Cerebellar cortex (tissue), 1 donor: Measurements from ENCODE around the gene BMPER.
A peak's percentile ranks its signal among the peaks of the same experiment; 100 is the strongest.

Source experiments
- DNase-seq: peaks from one replicate; pipeline ENCODE4 v3.0.0-alpha.2; 2015; ENCODE audit warnings: low spot score

The BMPER gene

GRCh38 chr7:33905389-33906032 lies at the start of gene BMPER:
TSS of gene BMPER (plus strand) at chr7:33905539. CDS start at chr7:33905614, 75 bp downstream.
- peak; percentile 47 for DNase-seq

- DNase-seq: no peak
Observed at GRCh38 chr7:33861947-33862346, 43.4 kb upstream of the BMPER start.

GRCh38 chr7:33862946-33863814 lies 42.2 kb upstream of the BMPER start:
- DNase-seq: peak; percentile 16

- DNase-seq: no peak
Observed at GRCh38 chr7:33868166-33868565, 37.2 kb upstream of the BMPER start.

- DNase-seq: no peak
Observed at GRCh38 chr7:33869176-33869575, 36.2 kb upstream of the BMPER start.

GRCh38 chr7:33870120-33870519 lies 35.2 kb upstream of the BMPER start:
- DNase-seq: no peak

- no peak for DNase-seq
Observed at GRCh38 chr7:33872870-33873269, 32.5 kb upstream of the BMPER start.

- no peak for DNase-seq
Observed at GRCh38 chr7:33873518-33873917, 31.8 kb upstream of the BMPER start.

- no peak for DNase-seq
Observed at GRCh38 chr7:33873981-33874750, 31.2 kb upstream of the BMPER start.

- no peak for DNase-seq
Observed at GRCh38 chr7:33874943-33875342, 30.4 kb upstream of the BMPER start.

- no peak for DNase-seq
Observed at GRCh38 chr7:33876596-33877274, 28.6 kb upstream of the BMPER start.

GRCh38 chr7:33880787-33881186 lies 24.6 kb upstream of the BMPER start:
- no peak for DNase-seq

- no peak for DNase-seq
Observed at GRCh38 chr7:33881316-33881715, 24.0 kb upstream of the BMPER start.

GRCh38 chr7:33882040-33882837 lies 23.1 kb upstream of the BMPER start:
- DNase-seq: peak; percentile 21

- DNase-seq: no peak
Observed at GRCh38 chr7:33882950-33883670, 22.2 kb upstream of the BMPER start.

- DNase-seq: no peak
Observed at GRCh38 chr7:33883671-33883965, 21.7 kb upstream of the BMPER start.

- DNase-seq: no peak
Observed at GRCh38 chr7:33885290-33886148, 19.8 kb upstream of the BMPER start.

GRCh38 chr7:33886149-33886623 lies 19.2 kb upstream of the BMPER start:
- no peak for DNase-seq

GRCh38 chr7:33887266-33887975 lies 17.9 kb upstream of the BMPER start:
- DNase-seq: no peak
